GM21528 (cell line): ENCODE measurements around the gene CDC42BPG.

Experiments
- ATAC-seq: cut with Tn5 transposase; IDR thresholded peaks from one replicate; pipeline ENCODE4 v1.9.1; 2021; ENCODE audit warnings: mild to moderate bottlenecking, moderate library complexity; ENCODE audit not compliant: unreplicated experiment, low FRiP score

CDC42BPG gene

GRCh38 chr11:64865286-64866172 lies 21.1 kb upstream of the CDC42BPG start:
- peak; percentile 42 for ATAC-seq

GRCh38 chr11:64864473-64865285 lies 20.2 kb upstream of the CDC42BPG start:
- peak; percentile 22 for ATAC-seq

GRCh38 chr11:64864135-64864472 lies 19.7 kb upstream of the CDC42BPG start:
- ATAC-seq: no peak

- ATAC-seq: no peak
These were observed 19.1 kb upstream of the CDC42BPG start for GRCh38 chr11:64863391-64864060.

- ATAC-seq: no peak
These were observed 18.5 kb upstream of the CDC42BPG start for GRCh38 chr11:64862987-64863390.

GRCh38 chr11:64861227-64861975 lies 16.9 kb upstream of the CDC42BPG start:
- ATAC-seq: no peak

GRCh38 chr11:64859542-64860414 lies 15.3 kb upstream of the CDC42BPG start:
- ATAC-seq: peak; percentile 61

GRCh38 chr11:64858467-64859263 lies 14.2 kb upstream of the CDC42BPG start:
- peak; percentile 26 for ATAC-seq

- ATAC-seq: no peak
These were observed 13.0 kb upstream of the CDC42BPG start for GRCh38 chr11:64857485-64857884.

GRCh38 chr11:64856382-64857227 lies 12.2 kb upstream of the CDC42BPG start:
- ATAC-seq: no peak

- no peak for ATAC-seq
These were observed 11.3 kb upstream of the CDC42BPG start for GRCh38 chr11:64855596-64856304.

- no peak for ATAC-seq
These were observed 10.4 kb upstream of the CDC42BPG start for GRCh38 chr11:64854534-64855502.

GRCh38 chr11:64854157-64854533 lies 9.7 kb upstream of the CDC42BPG start:
- ATAC-seq: no peak

- no peak for ATAC-seq
These were observed 9.3 kb upstream of the CDC42BPG start for GRCh38 chr11:64853709-64854108.

GRCh38 chr11:64852804-64853509 lies 8.5 kb upstream of the CDC42BPG start:
- no peak for ATAC-seq
